Stimulated activated CD8-positive, alpha-beta memory T cell treated with anti-CD3 and anti-CD28 coated beads, Interleukin-2, amount 100 ng/mL, for 48 hours (primary cell): Measurements from ENCODE around the gene URI1.
A peak's percentile ranks its signal among the peaks of the same experiment; 100 is the strongest.
"Not testable (repeated sequence)": the region's sequence is repeated elsewhere in the genome, so short reads cannot be mapped to it uniquely, and the experiment has no call there.

ENCODE experiments used
- DNase-seq, 2 donors: peaks; one replicate each; pipeline ENCODE4 v3.0.0-alpha.2; 2020; ENCODE audit warnings: low read depth in 2 of 2

The URI1 gene

GRCh38 chr19:30023330-30023729 lies 81.3 kb downstream of the URI1 start:
- no peak for DNase-seq

GRCh38 chr19:30024091-30024490 lies 82.1 kb downstream of the URI1 start:
- no peak for DNase-seq

DNA sequence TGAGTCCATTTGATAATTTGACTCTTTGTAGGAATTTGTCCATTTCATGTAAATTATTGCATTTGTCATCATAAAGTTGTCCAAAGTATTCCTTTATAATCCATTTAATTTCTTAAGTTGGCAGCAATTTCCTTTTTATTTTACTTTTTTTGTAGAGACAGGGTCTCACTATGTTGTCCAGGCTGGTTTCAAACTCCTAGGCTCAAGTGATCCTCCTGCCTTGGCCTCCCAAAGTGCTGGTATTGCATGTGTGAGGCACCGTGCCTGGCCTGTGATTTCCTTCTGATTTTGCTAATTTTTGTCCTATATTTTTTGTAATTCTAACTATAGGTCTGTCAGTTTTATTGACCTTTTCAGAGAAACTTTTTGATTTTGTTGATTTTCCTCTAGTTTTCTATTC lies 84.9 kb downstream of the URI1 start:
- no peak for DNase-seq

GRCh38 chr19:30028118-30028991 lies 86.3 kb downstream of the URI1 start:
- no peak for DNase-seq

DNA sequence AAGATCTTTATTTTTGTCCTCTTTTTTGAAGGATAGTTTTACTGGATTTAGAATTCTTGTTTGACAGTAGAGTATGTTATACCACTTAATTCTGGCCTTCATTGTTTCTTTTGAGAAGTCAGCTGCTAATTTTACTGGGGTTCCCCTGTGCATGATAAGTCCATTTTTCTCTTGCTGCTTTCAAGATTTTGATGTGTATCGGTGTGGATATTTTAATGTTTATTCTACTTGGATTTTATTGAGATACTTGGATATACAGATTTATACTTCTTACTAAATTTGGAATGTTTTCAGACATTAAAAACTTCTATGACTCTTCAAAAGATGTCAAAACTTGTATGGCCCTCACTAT lies 86.9 kb downstream of the URI1 start:
- no peak for DNase-seq

- peak in 1 of 2 donors; percentile 3 for DNase-seq
Observed at GRCh38 chr19:30029721-30030510, 87.9 kb downstream of the URI1 start.

GRCh38 chr19:30034321-30034720 lies 92.3 kb downstream of the URI1 start:
- no peak for DNase-seq

- DNase-seq, result no peak
Observed at GRCh38 chr19:30036154-30037129, 94.4 kb downstream of the URI1 start.

DNA sequence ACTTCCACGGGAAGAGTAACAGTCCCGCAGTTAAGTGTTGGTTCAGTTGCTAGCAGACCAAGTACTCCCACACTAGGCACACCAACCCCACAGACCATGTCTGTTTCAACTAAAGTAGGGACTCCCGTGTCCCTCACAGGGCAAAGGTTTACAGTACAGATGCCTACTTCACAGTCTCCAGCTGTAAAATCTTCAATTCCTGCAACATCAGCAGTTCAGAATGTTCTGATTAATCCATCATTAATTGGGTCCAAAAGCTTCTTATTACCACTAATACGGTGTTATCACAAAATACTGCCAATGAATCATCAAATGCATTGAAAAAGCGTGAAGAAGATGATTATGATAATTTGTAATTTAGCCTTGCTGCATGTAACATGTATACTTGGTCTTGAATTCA lies 95.8 kb downstream of the URI1 start:
- no peak for DNase-seq

DNA sequence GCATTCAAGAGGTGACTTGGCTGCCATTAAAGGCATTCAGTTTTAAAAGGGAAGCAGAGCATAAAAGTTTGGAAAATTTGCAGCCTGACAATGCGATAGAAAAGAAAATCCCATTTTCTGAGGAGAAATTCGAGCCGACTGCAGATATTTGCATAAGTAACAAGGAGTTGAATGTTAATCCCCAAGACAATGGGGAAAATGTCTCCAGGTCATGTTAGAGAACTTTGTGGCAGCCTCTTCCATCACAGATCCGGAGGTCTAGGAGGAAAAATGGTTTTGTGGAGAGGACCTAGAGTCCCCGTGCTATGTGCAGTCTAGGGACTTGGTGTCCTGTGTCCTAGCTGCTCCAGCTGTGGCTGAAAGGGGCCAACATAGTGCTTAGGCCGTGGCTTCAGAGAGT lies 99.9 kb downstream of the URI1 start:
- not testable (repeated sequence) for DNase-seq

DNA sequence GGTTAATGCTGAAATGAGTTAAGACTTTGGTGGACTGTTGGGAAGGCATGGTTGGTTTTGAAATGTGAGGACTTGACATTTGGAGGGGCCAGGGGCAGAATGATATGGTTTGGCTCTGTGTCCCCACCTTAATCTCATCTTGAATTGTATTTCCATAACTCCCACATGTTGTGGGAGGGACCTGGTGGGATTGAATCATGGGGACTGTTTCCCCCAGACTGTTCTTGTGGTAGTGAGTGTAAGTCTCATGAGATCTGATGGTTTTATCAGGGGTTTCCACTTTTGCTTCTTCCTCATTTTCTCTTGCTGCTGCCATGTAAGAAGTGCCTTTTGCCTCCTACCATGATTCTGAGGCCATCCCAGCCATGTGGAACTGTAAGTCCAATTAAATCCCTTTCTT lies 101.0 kb downstream of the URI1 start:
- not testable (repeated sequence) for DNase-seq

DNA sequence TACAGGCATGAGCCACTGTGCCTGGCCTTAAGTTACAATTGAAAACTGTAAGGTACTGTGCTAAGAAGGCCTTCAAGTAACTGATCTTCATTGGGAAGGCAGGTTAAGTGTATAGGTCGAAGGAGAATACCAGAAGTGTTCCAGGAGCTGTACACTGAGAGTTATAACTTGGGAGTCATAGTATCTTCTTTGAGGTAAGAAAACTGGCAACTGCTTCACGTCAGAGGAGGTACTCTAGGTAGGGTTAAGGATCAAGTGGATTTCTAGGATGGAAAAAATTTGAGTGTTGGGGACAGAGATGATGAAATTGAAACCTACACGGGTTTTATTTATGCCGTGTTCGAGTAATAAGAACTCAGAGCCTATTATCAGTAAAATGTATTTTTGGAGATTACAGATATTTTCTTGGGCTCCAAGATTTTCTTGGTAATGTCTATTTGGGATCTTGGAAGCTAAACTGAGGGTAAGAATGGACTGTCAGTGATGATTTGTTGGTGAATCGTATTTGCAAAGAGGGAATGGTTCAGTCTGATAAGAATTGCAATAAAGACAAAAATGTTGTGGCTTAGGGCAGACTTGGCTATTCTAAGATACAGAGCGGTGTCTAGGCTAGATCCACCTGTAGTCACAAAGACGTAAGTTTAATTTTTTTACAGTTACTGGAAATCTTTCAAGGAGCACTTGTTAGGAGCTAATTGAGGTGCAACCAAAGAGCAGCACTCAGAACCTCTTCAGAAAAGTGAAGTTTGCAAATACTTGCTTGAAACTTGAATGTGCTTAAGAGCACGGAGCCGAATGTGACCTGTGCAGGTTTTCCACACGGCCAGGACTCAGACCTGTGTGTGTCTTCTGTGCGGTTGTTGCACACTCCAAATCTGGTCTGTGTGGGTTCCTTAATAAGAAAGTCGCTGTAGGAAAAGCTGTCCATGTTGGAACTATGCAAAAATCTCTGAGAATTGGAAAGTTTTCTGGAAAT lies 102.5 kb downstream of the URI1 start:
- no peak for DNase-seq

DNA sequence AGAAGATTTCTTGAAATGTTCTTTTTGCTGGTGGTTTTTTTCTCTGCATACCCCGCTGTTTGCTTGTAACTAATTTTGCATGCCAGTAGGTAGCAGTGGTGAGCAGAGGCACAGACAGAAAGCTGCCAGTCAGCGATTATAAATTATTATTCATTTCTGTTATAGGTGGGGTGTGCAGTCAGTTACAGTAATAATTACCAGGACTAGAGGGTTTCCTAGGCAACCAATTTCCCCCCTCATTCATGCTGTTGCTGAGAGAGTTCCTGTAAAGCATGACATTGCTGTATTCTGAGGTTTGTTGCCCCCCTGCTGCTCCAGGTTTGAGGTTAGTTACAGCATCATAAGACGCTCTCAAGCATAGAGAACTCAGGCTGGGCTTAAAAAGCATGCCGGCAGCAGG lies 104.5 kb downstream of the URI1 start:
- DNase-seq, result no peak

DNA sequence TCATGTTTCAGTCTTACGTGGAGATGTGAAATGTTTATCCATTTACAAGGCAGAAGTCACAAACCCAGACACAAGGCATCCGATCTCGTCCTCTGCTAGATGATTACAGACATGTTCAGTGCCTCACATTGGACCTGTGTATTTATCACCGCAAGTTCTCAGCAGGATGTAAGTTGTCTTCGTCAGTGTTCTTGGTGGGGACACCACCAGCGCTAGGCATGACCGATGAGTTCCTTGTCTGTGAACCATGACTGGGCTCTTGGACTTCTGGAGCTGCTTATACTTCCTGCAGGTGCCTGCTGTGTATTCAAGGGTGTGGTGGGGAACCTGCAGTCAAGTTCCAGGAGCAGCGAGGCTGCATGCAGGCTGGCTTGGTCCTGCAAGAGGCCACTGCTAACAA lies 105.4 kb downstream of the URI1 start:
- DNase-seq, result no peak

- DNase-seq, result no peak
Observed at GRCh38 chr19:30049226-30049625, 107.2 kb downstream of the URI1 start.

DNA sequence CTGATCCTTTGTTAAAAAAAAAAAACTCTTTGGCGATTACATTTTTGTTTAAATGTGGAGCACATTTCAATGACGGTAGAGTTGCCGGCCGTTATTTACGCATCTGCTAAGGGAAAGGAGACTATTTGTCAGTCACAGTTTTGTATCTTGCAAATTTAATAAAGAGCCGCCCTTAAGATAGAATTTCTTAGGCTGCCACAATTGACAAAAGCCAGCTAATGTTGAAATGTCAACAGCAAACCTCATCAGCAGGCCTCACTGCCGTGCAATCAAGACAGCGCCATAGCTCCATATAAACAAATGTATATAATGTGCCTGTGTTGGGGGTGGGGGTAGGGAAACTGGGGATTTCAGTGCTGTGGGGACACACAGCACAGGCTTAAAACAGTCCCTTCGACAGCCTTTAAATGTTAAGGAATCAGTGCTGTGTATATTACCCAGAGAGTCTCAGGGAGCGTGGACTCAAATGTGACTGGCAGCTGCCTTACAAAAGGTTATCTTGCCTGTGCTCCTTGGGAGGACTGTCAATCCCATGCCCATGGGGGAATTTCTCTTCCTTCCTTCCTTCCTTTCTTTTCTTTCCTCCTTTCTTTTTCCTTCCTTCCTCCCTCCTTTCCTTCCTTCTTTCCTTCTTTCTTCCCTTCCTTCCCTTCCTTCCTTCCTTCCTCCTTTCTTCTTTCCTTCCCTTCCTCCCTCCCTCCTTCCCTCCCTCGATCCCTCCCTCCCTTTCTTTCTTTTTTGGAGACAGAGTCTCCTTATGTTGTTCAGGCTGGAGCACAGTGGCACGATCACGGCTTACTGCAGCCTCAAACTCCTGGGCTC lies 108.0 kb downstream of the URI1 start:
- no peak for DNase-seq

GRCh38 chr19:30052122-30053075 lies 110.4 kb downstream of the URI1 start:
- DNase-seq, result no peak

DNA sequence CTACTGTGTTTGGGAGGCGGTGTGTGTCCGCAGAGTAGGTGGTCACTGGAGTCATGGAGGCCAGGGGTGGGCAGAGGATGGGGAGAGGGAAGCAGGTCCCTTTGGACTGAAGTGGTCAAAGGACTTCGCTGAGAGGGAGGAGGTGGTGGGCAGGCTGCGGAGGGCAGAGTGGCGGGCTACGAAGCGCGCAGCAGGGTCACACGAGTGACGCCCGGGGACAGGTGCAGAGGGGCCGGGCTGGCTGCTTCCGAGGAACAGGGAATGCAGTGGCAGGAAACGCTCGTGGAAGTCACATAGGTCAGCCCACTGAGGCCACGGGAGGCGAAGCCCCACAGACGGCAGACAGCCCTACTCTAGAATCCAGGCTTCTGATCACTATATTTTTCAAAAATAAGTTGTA lies 111.5 kb downstream of the URI1 start:
- DNase-seq, result no peak

GRCh38 chr19:30054210-30054609 lies 112.2 kb downstream of the URI1 start:
- DNase-seq, result no peak
